ENCODE measurements around the gene HEPHL1. TPM values are rescaled to one million over a fixed set of nuclear protein-coding genes. Genes with fewer than 3 reads are reported as not detected.
"Not testable (repeated sequence)": the region's sequence is repeated elsewhere in the genome, so short reads cannot be mapped to it uniquely, and the experiment has no call there.

HEPHL1 gene, protein sequence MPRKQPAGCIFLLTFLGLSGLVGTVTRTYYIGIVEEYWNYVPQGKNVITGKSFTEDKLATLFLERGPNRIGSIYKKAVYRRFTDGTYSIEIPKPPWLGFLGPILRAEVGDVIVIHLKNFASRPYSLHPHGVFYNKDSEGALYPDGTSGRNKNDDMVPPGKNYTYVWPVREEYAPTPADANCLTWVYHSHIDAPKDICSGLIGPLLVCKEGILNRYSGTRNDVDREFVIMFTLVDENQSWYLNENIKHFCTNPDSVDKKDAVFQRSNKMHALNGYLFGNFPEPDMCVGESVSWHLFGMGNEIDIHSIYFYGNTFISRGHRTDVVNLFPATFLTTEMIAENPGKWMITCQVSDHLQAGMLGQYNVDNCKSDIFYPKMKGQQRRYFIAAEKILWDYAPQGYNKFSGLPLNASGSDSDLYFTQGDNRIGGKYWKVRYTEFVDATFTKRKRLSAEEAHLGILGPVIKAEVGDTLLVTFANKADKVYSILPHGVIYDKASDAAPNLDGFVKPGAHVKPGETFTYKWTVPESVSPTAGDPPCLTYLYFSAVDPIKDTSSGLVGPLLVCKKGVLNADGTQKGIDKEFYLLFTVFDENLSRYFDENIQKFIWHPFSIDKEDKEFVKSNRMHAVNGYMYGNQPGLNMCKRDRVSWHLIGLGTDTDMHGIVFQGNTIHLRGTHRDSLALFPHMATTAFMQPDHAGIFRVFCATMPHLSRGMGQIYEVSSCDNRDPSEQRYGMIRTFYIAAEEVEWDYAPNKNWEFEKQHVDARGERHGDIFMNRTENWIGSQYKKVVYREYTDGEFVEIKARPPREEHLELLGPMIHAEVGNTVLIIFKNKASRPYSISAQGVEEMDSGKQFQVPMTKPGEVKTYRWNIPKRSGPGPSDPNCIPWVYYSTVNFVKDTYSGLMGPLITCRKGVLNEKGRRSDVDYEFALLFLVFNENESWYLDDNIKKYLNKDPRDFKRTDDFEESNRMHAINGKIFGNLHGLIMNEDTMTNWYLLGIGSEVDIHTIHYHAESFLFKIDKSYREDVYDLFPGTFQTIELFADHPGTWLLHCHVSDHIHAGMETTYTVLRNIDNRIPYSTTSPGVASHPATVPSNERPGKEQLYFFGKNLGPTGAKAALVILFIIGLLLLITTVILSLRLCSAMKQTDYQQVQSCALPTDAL
- total RNA-seq, result not detected
- total RNA-seq, result 0 reads per million in 2 donors

DNA sequence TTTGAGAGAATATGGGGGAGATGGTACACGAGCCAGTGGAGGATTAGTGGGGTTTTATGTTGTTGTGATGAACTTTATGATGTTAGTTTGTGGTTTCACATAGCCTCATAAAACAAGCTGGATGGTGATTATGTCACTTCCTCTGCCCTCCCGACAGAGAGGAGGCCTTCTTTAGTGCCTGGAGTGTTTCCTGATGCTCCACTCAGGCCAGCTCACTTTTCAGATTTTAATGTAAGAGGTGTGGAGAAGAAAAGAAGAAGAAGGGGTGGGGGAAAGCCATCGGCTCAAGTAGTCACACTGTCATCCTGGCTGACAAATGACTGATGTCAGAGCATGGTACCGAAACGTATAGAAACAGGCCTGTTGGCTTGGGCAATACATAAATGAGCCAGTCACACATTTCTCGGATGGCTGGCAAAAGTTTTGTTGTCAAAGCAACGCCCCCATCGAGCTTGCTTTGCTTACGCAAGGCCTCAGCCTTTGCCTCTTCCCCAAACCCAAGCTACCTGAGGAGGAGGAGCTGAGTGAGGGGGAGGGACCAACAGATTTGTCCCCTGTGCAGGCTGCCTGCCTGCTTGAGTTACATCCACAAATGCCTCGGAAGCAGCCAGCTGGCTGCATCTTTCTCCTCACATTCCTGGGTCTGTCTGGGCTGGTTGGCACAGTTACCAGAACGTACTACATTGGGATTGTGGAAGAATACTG, at the start of gene HEPHL1:
Gene HEPHL1, plus strand, starts transcription at position 578 of the 705 bp plus-strand sequence. Its CDS starts 15 bp downstream, at position 593.
- DNase-seq (no peak), ATAC-seq (no peak)
- Mint-ChIP-seq H3K27me3 (no peaks in the 10 kb centered on the region), H3K4me3 (no peak within 1 kb of the TSS), H3K4me1 (no peaks in the 10 kb centered on the region), H3K27ac (no peak within 1 kb of the TSS), H3K36me3 (ENCODE audit: low read depth) (no peaks in the 10 kb centered on the region)
- H3K9me3 ChIP-seq (ENCODE audit: control insufficient read depth, low read length, poor library complexity, severe bottlenecking), result no peaks in the 10 kb centered on the region

GRCh38 chr11:93972790-93973189, 48.4 kb upstream of the HEPHL1 start:
- Mint-ChIP-seq H3K36me3 (ENCODE audit: low read depth) (no peaks in the 10 kb centered on the region), H3K27ac (no peak overlapping the region), H3K27me3 (peaks cover 26% of the 10 kb centered on the region), H3K4me3 (no peak overlapping the region), H3K4me1 (no peaks in the 10 kb centered on the region)
- ATAC-seq (no peak), DNase-seq (no peak)
- H3K9me3 ChIP-seq (ENCODE audit: control insufficient read depth, low read length, poor library complexity, severe bottlenecking), result no peaks in the 10 kb centered on the region

GRCh38 chr11:93973322-93974051, 47.7 kb upstream of the HEPHL1 start:
- not testable (repeated sequence) for H3K4me3 Mint-ChIP-seq; DNase-seq; ATAC-seq; H3K4me1 Mint-ChIP-seq; H3K27ac Mint-ChIP-seq; H3K36me3 Mint-ChIP-seq (ENCODE audit: low read depth); H3K9me3 ChIP-seq (ENCODE audit: control insufficient read depth, low read length, poor library complexity, severe bottlenecking)
- H3K27me3 Mint-ChIP-seq, result peaks cover 23% of the 10 kb centered on the region

- H3K9me3 ChIP-seq (ENCODE audit: control insufficient read depth, low read length, poor library complexity, severe bottlenecking), result no peaks in the 10 kb centered on the region
- no peak overlapping the region for H3K4me3 Mint-ChIP-seq
- ATAC-seq (no peak), DNase-seq (no peak)
- H3K36me3 Mint-ChIP-seq (ENCODE audit: low read depth), result no peaks in the 10 kb centered on the region
- no peak overlapping the region for H3K27ac Mint-ChIP-seq
- H3K4me1 Mint-ChIP-seq, result no peaks in the 10 kb centered on the region
- H3K27me3 Mint-ChIP-seq, result peaks cover 19% of the 10 kb centered on the region
Observed at GRCh38 chr11:93974759-93975158, 46.4 kb upstream of the HEPHL1 start.

DNA sequence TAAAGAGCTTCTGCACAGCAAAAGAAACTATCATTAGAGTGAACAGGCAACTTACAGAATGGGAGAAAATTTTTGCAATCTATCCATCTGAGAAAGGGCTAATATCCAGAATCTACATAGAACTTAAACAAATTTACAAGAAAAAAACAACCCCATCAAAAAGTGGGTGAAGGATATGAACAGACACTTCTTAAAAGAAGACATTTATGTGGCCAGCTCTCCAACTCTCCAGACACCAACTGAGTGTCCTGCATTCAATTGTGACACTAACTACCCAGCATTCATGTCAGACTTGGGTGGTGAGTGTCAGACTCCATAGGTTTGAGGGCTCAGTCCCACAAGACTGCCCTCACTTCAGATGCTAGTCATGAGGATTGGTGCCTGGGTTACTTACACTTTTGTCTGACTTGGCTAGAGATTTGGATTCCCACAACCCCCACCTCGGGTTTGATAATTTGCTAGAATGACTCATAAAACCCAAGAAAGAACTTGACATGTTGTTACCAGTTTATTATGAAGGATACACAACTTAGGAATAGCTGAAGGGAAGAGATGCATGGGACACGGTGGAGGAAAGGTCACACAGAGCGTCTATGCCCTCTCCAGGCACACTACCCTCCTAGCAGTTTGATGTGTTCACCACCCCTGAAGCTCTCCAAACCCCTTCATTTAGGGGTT, 44.4 kb upstream of the HEPHL1 start:
- H3K4me3 Mint-ChIP-seq; H3K9me3 ChIP-seq (ENCODE audit: control insufficient read depth, low read length, poor library complexity, severe bottlenecking): not testable (repeated sequence)
- H3K27me3 Mint-ChIP-seq, result peaks cover 17% of the 10 kb centered on the region

GRCh38 chr11:93983542-93984195, 37.5 kb upstream of the HEPHL1 start:
- H3K9me3 ChIP-seq (ENCODE audit: control insufficient read depth, low read length, poor library complexity, severe bottlenecking), result peaks cover 2% of the 10 kb centered on the region
- no peaks in the 10 kb centered on the region for H3K4me1 Mint-ChIP-seq
- no peak overlapping the region for H3K4me3 Mint-ChIP-seq
- peaks cover 23% of the 10 kb centered on the region for H3K27me3 Mint-ChIP-seq
- DNase-seq (no peak), ATAC-seq (no peak)
- H3K27ac Mint-ChIP-seq, result no peak overlapping the region
- H3K36me3 Mint-ChIP-seq (ENCODE audit: low read depth), result no peaks in the 10 kb centered on the region

More for the DNA sequence above, 44.4 kb upstream of the HEPHL1 start:
- not testable (repeated sequence) for H3K27ac Mint-ChIP-seq; DNase-seq; ATAC-seq; H3K36me3 Mint-ChIP-seq (ENCODE audit: low read depth); H3K4me1 Mint-ChIP-seq

GRCh38 chr11:93984196-93984567, 37.0 kb upstream of the HEPHL1 start:
- Mint-ChIP-seq H3K27ac (no peak overlapping the region), H3K4me1 (no peaks in the 10 kb centered on the region), H3K4me3 (no peak overlapping the region), H3K27me3 (peaks cover 29% of the 10 kb centered on the region), H3K36me3 (ENCODE audit: low read depth) (no peaks in the 10 kb centered on the region)
- peaks cover 2% of the 10 kb centered on the region for H3K9me3 ChIP-seq (ENCODE audit: control insufficient read depth, low read length, poor library complexity, severe bottlenecking)
- ATAC-seq, result no peak
- no peak for DNase-seq

GRCh38 chr11:93984936-93985335, 36.2 kb upstream of the HEPHL1 start:
- H3K27ac Mint-ChIP-seq, result no peak overlapping the region
- DNase-seq, result no peak
- H3K36me3 Mint-ChIP-seq (ENCODE audit: low read depth), result no peaks in the 10 kb centered on the region
- no peaks in the 10 kb centered on the region for H3K4me1 Mint-ChIP-seq
- H3K4me3 Mint-ChIP-seq, result no peak overlapping the region
- ATAC-seq, result no peak
- H3K9me3 ChIP-seq (ENCODE audit: control insufficient read depth, low read length, poor library complexity, severe bottlenecking), result peaks cover 2% of the 10 kb centered on the region
- peaks cover 29% of the 10 kb centered on the region for H3K27me3 Mint-ChIP-seq

- no peak for ATAC-seq
- peaks cover 25% of the 10 kb centered on the region for H3K27me3 Mint-ChIP-seq
- no peak overlapping the region for H3K4me3 Mint-ChIP-seq
- H3K36me3 Mint-ChIP-seq (ENCODE audit: low read depth), result no peaks in the 10 kb centered on the region
- no peak overlapping the region for H3K27ac Mint-ChIP-seq
- peaks cover 2% of the 10 kb centered on the region for H3K9me3 ChIP-seq (ENCODE audit: control insufficient read depth, low read length, poor library complexity, severe bottlenecking)
- H3K4me1 Mint-ChIP-seq, result no peaks in the 10 kb centered on the region
- DNase-seq, result no peak
Observed at GRCh38 chr11:93986716-93987115, 34.4 kb upstream of the HEPHL1 start.

GRCh38 chr11:93988455-93988854, 32.7 kb upstream of the HEPHL1 start:
- Mint-ChIP-seq H3K27ac (no peak overlapping the region), H3K36me3 (ENCODE audit: low read depth) (no peaks in the 10 kb centered on the region), H3K27me3 (peaks cover 21% of the 10 kb centered on the region), H3K4me1 (no peaks in the 10 kb centered on the region), H3K4me3 (no peak overlapping the region)
- no peak for ATAC-seq
- peaks cover 2% of the 10 kb centered on the region for H3K9me3 ChIP-seq (ENCODE audit: control insufficient read depth, low read length, poor library complexity, severe bottlenecking)
- no peak for DNase-seq

DNA sequence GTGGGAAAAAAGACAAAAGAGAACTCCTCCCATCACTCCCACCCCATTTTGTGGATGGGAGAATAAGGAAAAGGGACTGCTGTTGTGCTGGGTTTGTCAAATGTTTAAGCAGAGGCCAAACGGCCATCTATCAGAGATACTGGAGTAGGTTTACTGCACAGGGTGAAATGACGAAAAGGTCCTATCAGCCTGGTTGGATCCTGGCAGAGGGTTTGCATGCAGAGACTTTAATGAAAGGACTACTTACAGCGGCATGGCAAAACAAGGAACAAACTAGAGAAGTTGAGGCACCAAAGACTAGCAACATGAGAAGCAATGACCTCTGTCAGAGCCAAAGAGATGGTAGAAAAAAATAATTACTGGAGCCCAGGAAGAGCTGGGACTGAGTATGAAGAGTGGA, 32.2 kb upstream of the HEPHL1 start:
- no peaks in the 10 kb centered on the region for H3K4me1 Mint-ChIP-seq
- ATAC-seq (no peak), DNase-seq (no peak)
- H3K4me3 Mint-ChIP-seq, result no peak overlapping the region
- H3K27me3 Mint-ChIP-seq, result peaks cover 18% of the 10 kb centered on the region
- H3K27ac Mint-ChIP-seq, result no peak overlapping the region
- peaks cover 2% of the 10 kb centered on the region for H3K9me3 ChIP-seq (ENCODE audit: control insufficient read depth, low read length, poor library complexity, severe bottlenecking)
- no peaks in the 10 kb centered on the region for H3K36me3 Mint-ChIP-seq (ENCODE audit: low read depth)
